A172 (cell line): ENCODE data around the gene TAF1B. TPM values are rescaled to one million over a fixed set of nuclear protein-coding genes. Genes with fewer than 3 reads are reported as not detected.

Experiments used
- DNase-seq: peaks from one replicate; pipeline ENCODE4 v3.0.0-alpha.2; 2015; ENCODE audit warnings: low spot score
- total RNA-seq: library from RNA; depleted of rRNA; stranded (reverse); fragments of >200 nt; shearing (Covaris generic); gene quantifications from 2 replicates; pipeline ENCODE4 v1.2.3, GENCODE V29; 2014

Gene TAF1B
- total RNA-seq, 1 experiment from 2014 or later = 47.8 TPM

GRCh38 chr2:9939587-9940485 lies 96.6 kb downstream of the TAF1B start:
- DNase-seq = no peak

- peak; percentile 31 for DNase-seq
These were observed 98.1 kb downstream of the TAF1B start for GRCh38 chr2:9941196-9941995.

- no peak for DNase-seq
These were observed 98.7 kb downstream of the TAF1B start for GRCh38 chr2:9941996-9942390.

- no peak for DNase-seq
These were observed 101.1 kb downstream of the TAF1B start for GRCh38 chr2:9944330-9944758.

GRCh38 chr2:9945596-9945995 lies 102.3 kb downstream of the TAF1B start:
- no peak for DNase-seq

- no peak for DNase-seq
These were observed 102.8 kb downstream of the TAF1B start for GRCh38 chr2:9946076-9946475.

- DNase-seq = no peak
These were observed 103.5 kb downstream of the TAF1B start for GRCh38 chr2:9946818-9947217.

GRCh38 chr2:9948721-9949120 lies 105.4 kb downstream of the TAF1B start:
- no peak for DNase-seq

GRCh38 chr2:9949239-9949991 lies 106.1 kb downstream of the TAF1B start:
- DNase-seq = no peak

GRCh38 chr2:9949992-9950520 lies 106.8 kb downstream of the TAF1B start:
- DNase-seq = no peak

- no peak for DNase-seq
These were observed 107.4 kb downstream of the TAF1B start for GRCh38 chr2:9950521-9951271.

- no peak for DNase-seq
These were observed 107.9 kb downstream of the TAF1B start for GRCh38 chr2:9951272-9951521.

GRCh38 chr2:9951522-9952285 lies 108.4 kb downstream of the TAF1B start, which contains the start of gene GRHL1:
TSS of gene GRHL1 (plus strand) at chr2:9951693. CDS start at chr2:9951834, 141 bp downstream.
- DNase-seq = peak; percentile 72

GRCh38 chr2:9952286-9952737 lies 109.0 kb downstream of the TAF1B start:
- no peak for DNase-seq

GRCh38 chr2:9952856-9953503 lies 109.7 kb downstream of the TAF1B start:
- no peak for DNase-seq

- DNase-seq = no peak
These were observed 110.9 kb downstream of the TAF1B start for GRCh38 chr2:9954136-9954535.

- no peak for DNase-seq
These were observed 114.8 kb downstream of the TAF1B start for GRCh38 chr2:9958057-9958456.

- no peak for DNase-seq
These were observed 116.0 kb downstream of the TAF1B start for GRCh38 chr2:9959262-9959661.

- no peak for DNase-seq
These were observed 117.7 kb downstream of the TAF1B start for GRCh38 chr2:9961013-9961412.
